Measurements from ENCODE around the gene U2AF2. TPM values are rescaled to one million over a fixed set of nuclear protein-coding genes. Genes with fewer than 3 reads are reported as not detected.

Gene U2AF2
- polyA plus RNA-seq, 2 of the 4 experiments (the other 2 are of a cell fraction) = 157 to 302 TPM

DNA sequence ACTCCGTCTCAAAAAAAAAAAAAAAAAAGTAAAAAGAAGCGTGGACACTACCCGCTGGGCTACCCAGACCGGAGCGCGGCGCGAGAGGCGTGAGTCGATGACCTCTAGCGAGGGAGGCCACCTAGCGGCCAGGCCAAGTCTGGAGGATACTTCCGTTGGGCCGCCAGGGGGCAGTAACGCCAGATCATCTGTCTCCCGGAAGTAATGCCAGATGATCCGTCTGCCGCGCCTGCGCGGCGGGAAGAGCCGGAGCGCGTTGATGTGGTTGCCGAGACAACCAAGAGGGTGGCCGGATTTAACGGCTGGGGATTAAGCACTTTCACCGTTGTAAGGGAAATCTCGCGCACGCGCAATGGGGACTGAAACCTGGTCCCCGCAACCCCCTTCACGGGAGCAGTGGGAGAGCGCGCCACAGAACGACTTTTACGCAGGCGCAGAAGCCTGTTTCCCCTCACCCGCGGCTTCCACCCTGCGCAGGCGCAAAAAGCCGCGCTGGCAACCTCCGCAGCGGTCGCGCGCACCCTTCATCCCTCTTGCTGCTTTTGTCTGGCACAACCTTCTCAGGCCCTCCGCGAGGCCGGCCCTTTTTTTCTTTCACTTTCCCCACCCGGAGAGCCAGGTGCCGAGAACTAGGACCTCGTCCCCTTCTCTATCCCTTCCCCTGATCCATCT is 1.0 kb upstream of the U2AF2 start:
- under 1% methylated on average over 57 of the region's 57 CpGs for WGBS (ENCODE audit: missing lambda C conversion rate)
- ATAC-seq = peak; percentile 62 to 66
- FAIRE-seq = peak; percentile 91
- TF ChIP-seq FOXS1 (CRISPR knock-in tag; IDR thresholded peaks at IDR 0.05) (no peak), EHF (CRISPR knock-in tag; IDR thresholded peaks at IDR 0.05) (no peak), MAZ (IDR thresholded peaks at IDR 0.05; ENCODE audit: borderline replicate concordance, low read depth, low read length) (no peak), CBX2 (IDR thresholded peaks at IDR 0.05; ENCODE audit: borderline replicate concordance, low read depth) (no peak), RNF2 (IDR thresholded peaks at IDR 0.05; ENCODE audit: borderline replicate concordance, low read depth) (no peak), POLR2AphosphoS2 (conservative IDR thresholded peaks at IDR 0.05; ENCODE audit: low read length) (no peak), ESRRA (IDR thresholded peaks at IDR 0.05; ENCODE audit: borderline replicate concordance, low read length) (peak; percentile 87), RFX5 (IDR thresholded peaks at IDR 0.05) (peak; percentile 31; the same call in 1 of the 2 replicates), RCOR1 (IDR thresholded peaks at IDR 0.05; ENCODE audit: low read depth, low read length) (no peak), GATA3 (IDR thresholded peaks at IDR 0.05; ENCODE audit: borderline replicate concordance) (peak; percentile 21; the same call in 1 of the 2 replicates), RARB (CRISPR knock-in tag; IDR thresholded peaks at IDR 0.05) (no peak), SREBF2 (IDR thresholded peaks at IDR 0.05) (no peak), HEYL (CRISPR knock-in tag; IDR thresholded peaks at IDR 0.05) (no peak), SMC3 (IDR thresholded peaks at IDR 0.05) (peak; percentile 79), HOXB5 (CRISPR knock-in tag; IDR thresholded peaks at IDR 0.05) (no peak), FOSB (CRISPR knock-in tag; IDR thresholded peaks at IDR 0.05) (no peak), MAFK (IDR thresholded peaks at IDR 0.05; ENCODE audit: partially characterized antibody) (peak; percentile 16), HDAC2 (IDR thresholded peaks at IDR 0.05) (no peak), FOSL2 (IDR thresholded peaks at IDR 0.05) (no peak), FOSL2 (CRISPR knock-in tag; IDR thresholded peaks at IDR 0.05) (peak; percentile 62), KDM1A (IDR thresholded peaks at IDR 0.05; ENCODE audit: low read depth) (no peak), CBX8 (IDR thresholded peaks at IDR 0.05) (no peak), ZFP36 (IDR thresholded peaks at IDR 0.05; ENCODE audit: borderline replicate concordance, partially characterized antibody) (no peak), JUNB (IDR thresholded peaks at IDR 0.05) (no peak), BHLHE40 (IDR thresholded peaks at IDR 0.05; ENCODE audit: low read depth, low read length) (no peak), CEBPB (IDR thresholded peaks at IDR 0.05) (no peak), POLR2A (IDR thresholded peaks at IDR 0.05; ENCODE audit: low read length) (peak; percentile 86), RAD21 (conservative IDR thresholded peaks at IDR 0.05 in 1 of 2, IDR thresholded peaks at IDR 0.05 in 1 of 2) (peak; percentile 59 to 65), NR3C1 (IDR thresholded peaks at IDR 0.05) (no peak), EHMT2 (IDR thresholded peaks at IDR 0.05; ENCODE audit: low read depth) (no peak), NPAS2 (CRISPR knock-in tag; IDR thresholded peaks at IDR 0.05; ENCODE audit: borderline replicate concordance) (no peak), TP53 (CRISPR knock-in tag; IDR thresholded peaks at IDR 0.05) (no peak), HOXB13 (CRISPR knock-in tag; IDR thresholded peaks at IDR 0.05; ENCODE audit: low read depth) (no peak), ZSCAN20 (CRISPR knock-in tag; IDR thresholded peaks at IDR 0.05) (no peak)
- TF ChIP-seq, protein P1, sequence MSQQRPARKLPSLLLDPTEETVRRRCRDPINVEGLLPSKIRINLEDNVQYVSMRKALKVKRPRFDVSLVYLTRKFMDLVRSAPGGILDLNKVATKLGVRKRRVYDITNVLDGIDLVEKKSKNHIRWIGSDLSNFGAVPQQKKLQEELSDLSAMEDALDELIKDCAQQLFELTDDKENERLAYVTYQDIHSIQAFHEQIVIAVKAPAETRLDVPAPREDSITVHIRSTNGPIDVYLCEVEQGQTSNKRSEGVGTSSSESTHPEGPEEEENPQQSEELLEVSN (IDR thresholded peaks at IDR 0.05; ENCODE audit: borderline replicate concordance, low read depth) = peak; percentile 45; the same call in 1 of the 2 replicates
- TF ChIP-seq, protein P2, sequence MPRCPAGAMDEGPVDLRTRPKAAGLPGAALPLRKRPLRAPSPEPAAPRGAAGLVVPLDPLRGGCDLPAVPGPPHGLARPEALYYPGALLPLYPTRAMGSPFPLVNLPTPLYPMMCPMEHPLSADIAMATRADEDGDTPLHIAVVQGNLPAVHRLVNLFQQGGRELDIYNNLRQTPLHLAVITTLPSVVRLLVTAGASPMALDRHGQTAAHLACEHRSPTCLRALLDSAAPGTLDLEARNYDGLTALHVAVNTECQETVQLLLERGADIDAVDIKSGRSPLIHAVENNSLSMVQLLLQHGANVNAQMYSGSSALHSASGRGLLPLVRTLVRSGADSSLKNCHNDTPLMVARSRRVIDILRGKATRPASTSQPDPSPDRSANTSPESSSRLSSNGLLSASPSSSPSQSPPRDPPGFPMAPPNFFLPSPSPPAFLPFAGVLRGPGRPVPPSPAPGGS (IDR thresholded peaks at IDR 0.05) = peak; percentile 85; the same call in 2 of the 3 replicates
- TF ChIP-seq, protein P3, sequence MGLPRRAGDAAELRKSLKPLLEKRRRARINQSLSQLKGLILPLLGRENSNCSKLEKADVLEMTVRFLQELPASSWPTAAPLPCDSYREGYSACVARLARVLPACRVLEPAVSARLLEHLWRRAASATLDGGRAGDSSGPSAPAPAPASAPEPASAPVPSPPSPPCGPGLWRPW (IDR thresholded peaks at IDR 0.05) = no peak
- TF ChIP-seq, protein P4, sequence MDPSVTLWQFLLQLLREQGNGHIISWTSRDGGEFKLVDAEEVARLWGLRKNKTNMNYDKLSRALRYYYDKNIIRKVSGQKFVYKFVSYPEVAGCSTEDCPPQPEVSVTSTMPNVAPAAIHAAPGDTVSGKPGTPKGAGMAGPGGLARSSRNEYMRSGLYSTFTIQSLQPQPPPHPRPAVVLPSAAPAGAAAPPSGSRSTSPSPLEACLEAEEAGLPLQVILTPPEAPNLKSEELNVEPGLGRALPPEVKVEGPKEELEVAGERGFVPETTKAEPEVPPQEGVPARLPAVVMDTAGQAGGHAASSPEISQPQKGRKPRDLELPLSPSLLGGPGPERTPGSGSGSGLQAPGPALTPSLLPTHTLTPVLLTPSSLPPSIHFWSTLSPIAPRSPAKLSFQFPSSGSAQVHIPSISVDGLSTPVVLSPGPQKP (IDR thresholded peaks at IDR 0.05; ENCODE audit: low read depth, low read length) = 0 out of 2 replicates have a peak, but pooled peaks have one; percentile 68
- TF ChIP-seq, protein P5, sequence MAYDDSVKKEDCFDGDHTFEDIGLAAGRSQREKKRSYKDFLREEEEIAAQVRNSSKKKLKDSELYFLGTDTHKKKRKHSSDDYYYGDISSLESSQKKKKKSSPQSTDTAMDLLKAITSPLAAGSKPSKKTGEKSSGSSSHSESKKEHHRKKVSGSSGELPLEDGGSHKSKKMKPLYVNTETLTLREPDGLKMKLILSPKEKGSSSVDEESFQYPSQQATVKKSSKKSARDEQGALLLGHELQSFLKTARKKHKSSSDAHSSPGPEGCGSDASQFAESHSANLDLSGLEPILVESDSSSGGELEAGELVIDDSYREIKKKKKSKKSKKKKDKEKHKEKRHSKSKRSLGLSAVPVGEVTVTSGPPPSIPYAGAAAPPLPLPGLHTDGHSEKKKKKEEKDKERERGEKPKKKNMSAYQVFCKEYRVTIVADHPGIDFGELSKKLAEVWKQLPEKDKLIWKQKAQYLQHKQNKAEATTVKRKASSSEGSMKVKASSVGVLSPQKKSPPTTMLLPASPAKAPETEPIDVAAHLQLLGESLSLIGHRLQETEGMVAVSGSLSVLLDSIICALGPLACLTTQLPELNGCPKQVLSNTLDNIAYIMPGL (CRISPR knock-in tag; IDR thresholded peaks at IDR 0.05; ENCODE audit: borderline replicate concordance) = no peak

More for the DNA sequence above, 1.0 kb upstream of the U2AF2 start:
- Histone ChIP-seq H3K4me1 (peaks cover 34% of the 10 kb centered on the region), H3K4me2 (peak overlapping the region; percentile 43), H3K27ac (peak overlapping the region; percentile 96 to 98), H3K9me3 (no peaks in the 10 kb centered on the region), H3K4me3 (peak overlapping the region; percentile 68)
- CTCF ChIA-PET = interaction anchor here (0.6 to 4.3 kb wide), 34 partner anchors 8 to 1203 kb away, joined by 3 to 97 read pairs (median 3); partner anchors contain the start of genes DNAAF3, ZNF579, ZNF580 and ZNF581
- POLR2A ChIA-PET = interaction anchor here (0.6 to 2.1 kb wide), 32 partner anchors 8 to 1517 kb away, joined by 3 to 31 read pairs (median 4); partner anchors contain the start of genes EPN1, ISOC2, LENG9 and NAT14
- DNase-seq (ENCODE audit: low read depth in 1 of 2, low spot score in 1 of 2) = peak; percentile 98 to 100
